Esophagus muscularis mucosa (tissue), 4 donors: ENCODE data around the gene ABTB2. TPM values are rescaled to one million over a fixed set of nuclear protein-coding genes. Genes with fewer than 3 reads are reported as not detected.

ENCODE experiments used
- DNase-seq: peaks from one replicate; pipeline ENCODE4 v3.0.0-alpha.2; 2017; ENCODE audit errors: extremely low spot score
- H3K27ac ChIP-seq, 4 donors: fragments of 200-600 bp; sonication (generic); replicated peaks in 1 of 4; 1 replicate in 3 of 4; 2 replicates in 1 of 4; pipeline ENCODE4 v1.5.1; 2016 to 2019; ENCODE audit warnings: mild to moderate bottlenecking in 1 of 4
- H3K27me3 ChIP-seq, 4 donors: fragments of 200-600 bp; sonication (generic); one replicate each; pipeline versions ENCODE4 v1.5.1 to v1.6.0; 2016 to 2019
- H3K36me3 ChIP-seq, 4 donors: fragments of 200-600 bp; sonication (generic); one replicate each; pipeline ENCODE4 v1.5.1; 2016 to 2019
- H3K4me1 ChIP-seq, 4 donors: fragments of 200-600 bp; sonication (generic); one replicate each; pipeline ENCODE4 v1.5.1; 2016 to 2019
- H3K4me3 ChIP-seq, 4 donors: fragments of 200-600 bp; sonication (generic); 1 replicate in 2 of 4; 2 replicates in 2 of 4; pipeline ENCODE4 v1.5.1; 2016 to 2019; ENCODE audit warnings: mild to moderate bottlenecking in 4 of 4, moderate library complexity in 1 of 4
- H3K9me3 ChIP-seq, 4 donors: fragments of 200-600 bp; sonication (generic); 1 replicate in 3 of 4; 2 replicates in 1 of 4; pipeline ENCODE4 v1.5.1; 2016 to 2019
- EP300 ChIP-seq: sonication (generic); formaldehyde crosslinking; IDR thresholded peaks from one replicate; pipeline ENCODE4 v1.6.1; 2017; ENCODE audit warnings: antibody characterized with exemption
- POLR2A ChIP-seq: fragments of 450-650 bp; IDR thresholded peaks from one replicate; pipeline ENCODE4 v1.6.1; 2017; ENCODE audit warnings: antibody characterized with exemption, moderate library complexity, mild to moderate bottlenecking, low read depth
- POLR2AphosphoS5 ChIP-seq, 2 donors: sonication (generic); formaldehyde crosslinking; IDR thresholded peaks; one replicate each; pipeline ENCODE4 v1.6.1; 2017; ENCODE audit warnings: antibody characterized with exemption in 2 of 2
- WGBS: methylation state at CpG from one replicate; pipeline ENCODE4 v1.1.5; 2018; 5-methylcytosine and 5-hydroxymethylcytosine counted together
- intact Hi-C: fragments of 100-400 bp; cut with DNase I; formaldehyde crosslinking; loops from one replicate; pipeline ENCODE4 v1.15.1; 2023
- total RNA-seq, 4 donors: library from RNA; depleted of rRNA; stranded (reverse); fragments of >200 nt; gene quantifications; one replicate each; pipeline versions ENCODE4 v1.1.0 to v1.2.1, GENCODE V29; 2016
- TF ChIP-seq, protein P1 (sequence below), 3 experiments: fragments of 200-600 bp in 2 of 3; fragments of 450-650 bp in 1 of 3; sonication (generic) in 2 of 3; IDR thresholded peaks; one replicate each; pipeline ENCODE4 v1.5.1; 2017 to 2019; ENCODE audit warnings: antibody characterized with exemption in 3 of 3, mild to moderate bottlenecking in 2 of 3, moderate library complexity in 1 of 3

The ABTB2 gene
- total RNA-seq, 4 donors from 2014 or later = 5.0 to 8.0 (median 7.2) TPM

DNA sequence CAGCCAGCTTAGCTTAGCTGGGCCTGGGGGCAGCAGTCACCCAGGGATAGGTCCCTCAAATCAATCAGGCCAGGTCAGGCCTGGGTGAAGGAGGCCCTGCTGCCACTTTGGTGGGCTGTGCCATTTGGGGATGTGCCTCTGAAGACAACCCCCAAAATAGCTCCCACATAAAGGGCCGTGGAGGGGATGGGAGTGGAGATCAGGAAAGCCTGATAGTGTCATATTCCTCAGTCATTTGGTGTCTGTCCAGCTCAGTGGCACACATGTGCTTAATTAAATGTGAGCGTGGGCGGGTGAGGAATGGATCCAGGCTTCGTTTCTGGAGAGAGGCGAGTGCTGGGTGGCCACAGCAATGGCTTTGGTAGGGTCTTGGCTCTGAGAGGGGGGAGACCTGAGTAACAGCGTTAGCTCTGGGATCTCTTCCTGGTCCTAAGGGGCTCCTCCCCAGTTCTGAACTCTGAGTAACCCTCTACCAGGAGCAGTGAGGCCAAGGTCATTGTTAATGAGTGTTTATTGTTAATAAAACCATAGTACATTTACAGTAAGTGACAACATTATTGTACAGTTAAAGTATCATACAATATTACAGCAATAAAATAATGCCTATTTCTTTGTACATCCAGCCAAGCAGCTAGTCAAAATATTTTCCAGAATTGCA, 207.2 kb downstream of the ABTB2 start:
- no peak for TF ChIP-seq POLR2A
- TF ChIP-seq POLR2AphosphoS5 (IDR thresholded peaks at IDR 0.05) = no peak
- TF ChIP-seq, protein P1, sequence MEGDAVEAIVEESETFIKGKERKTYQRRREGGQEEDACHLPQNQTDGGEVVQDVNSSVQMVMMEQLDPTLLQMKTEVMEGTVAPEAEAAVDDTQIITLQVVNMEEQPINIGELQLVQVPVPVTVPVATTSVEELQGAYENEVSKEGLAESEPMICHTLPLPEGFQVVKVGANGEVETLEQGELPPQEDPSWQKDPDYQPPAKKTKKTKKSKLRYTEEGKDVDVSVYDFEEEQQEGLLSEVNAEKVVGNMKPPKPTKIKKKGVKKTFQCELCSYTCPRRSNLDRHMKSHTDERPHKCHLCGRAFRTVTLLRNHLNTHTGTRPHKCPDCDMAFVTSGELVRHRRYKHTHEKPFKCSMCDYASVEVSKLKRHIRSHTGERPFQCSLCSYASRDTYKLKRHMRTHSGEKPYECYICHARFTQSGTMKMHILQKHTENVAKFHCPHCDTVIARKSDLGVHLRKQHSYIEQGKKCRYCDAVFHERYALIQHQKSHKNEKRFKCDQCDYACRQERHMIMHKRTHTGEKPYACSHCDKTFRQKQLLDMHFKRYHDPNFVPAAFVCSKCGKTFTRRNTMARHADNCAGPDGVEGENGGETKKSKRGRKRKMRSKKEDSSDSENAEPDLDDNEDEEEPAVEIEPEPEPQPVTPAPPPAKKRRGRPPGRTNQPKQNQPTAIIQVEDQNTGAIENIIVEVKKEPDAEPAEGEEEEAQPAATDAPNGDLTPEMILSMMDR (IDR thresholded peaks at IDR 0.05) = no peak
- TF ChIP-seq EP300 = no peak
- Histone ChIP-seq H3K4me3 (no peak overlapping the region), H3K27me3 (no peaks in the 10 kb centered on the region), H3K27ac (no peak overlapping the region), H3K36me3 (peaks cover 18 to 93% (median 77%) of the 10 kb centered on the region in 4 donors), H3K4me1 (peaks cover 0 to 19% (median 17%) of the 10 kb centered on the region in 4 donors), H3K9me3 (no peaks in the 10 kb centered on the region)
- WGBS = 56% methylated on average over 6 of the region's 6 CpGs
- intact Hi-C loops = no loop called here
- no peak for DNase-seq

DNA sequence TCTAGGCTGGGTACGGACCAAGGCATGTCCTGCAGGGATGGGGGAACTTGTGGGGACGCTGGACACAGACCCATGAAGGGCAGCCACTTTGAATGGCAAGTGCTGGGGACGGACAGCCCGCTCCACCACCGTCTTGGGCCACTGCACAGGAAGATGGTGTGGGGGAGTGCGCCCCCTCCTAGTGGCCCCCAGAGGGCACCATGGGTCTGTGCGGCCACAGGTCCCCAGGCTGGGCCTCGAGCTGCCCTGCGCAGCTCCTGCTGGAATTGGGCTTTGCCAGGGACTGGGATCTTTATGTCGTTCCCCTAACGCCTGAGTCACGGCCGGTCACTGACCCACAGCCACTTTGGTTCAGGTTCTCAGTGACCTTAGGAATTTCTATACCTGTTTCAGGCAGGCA, 208.0 kb downstream of the ABTB2 start:
- Histone ChIP-seq H3K27ac (no peak overlapping the region), H3K4me1 (peaks cover 0 to 10% (median 8%) of the 10 kb centered on the region in 4 donors), H3K9me3 (no peaks in the 10 kb centered on the region), H3K27me3 (no peaks in the 10 kb centered on the region), H3K36me3 (peaks cover 25 to 97% (median 84%) of the 10 kb centered on the region in 4 donors), H3K4me3 (no peak overlapping the region)
- DNase-seq = no peak
- 72% methylated on average over 9 of the region's 13 CpGs for WGBS
- TF ChIP-seq POLR2A = no peak
- TF ChIP-seq, protein P1 (IDR thresholded peaks at IDR 0.05) = peak in 2 of 3 experiments; percentile 13 to 17
- intact Hi-C loops = no loop called here

DNA sequence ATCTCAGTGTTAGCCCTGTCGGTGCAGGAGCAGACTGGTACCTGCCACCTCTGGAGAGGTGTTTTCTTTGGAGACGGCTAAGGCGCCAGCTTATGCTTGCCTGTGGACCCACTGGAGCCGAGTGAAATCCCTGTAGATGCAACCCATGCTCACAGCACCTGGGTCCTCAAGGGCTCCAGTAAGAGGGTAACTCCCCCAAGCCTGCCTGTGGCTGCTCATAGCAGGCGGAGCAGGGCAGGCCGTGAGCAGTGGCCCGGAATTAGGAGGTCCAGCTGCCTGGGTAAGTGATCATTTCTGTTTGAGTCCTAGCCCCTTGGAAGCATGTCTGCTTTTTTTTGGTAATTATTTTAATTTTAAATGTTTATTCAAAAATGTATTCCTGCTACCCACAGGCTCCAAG, 208.5 kb downstream of the ABTB2 start:
- H3K27me3 ChIP-seq = no peaks in the 10 kb centered on the region

DNA sequence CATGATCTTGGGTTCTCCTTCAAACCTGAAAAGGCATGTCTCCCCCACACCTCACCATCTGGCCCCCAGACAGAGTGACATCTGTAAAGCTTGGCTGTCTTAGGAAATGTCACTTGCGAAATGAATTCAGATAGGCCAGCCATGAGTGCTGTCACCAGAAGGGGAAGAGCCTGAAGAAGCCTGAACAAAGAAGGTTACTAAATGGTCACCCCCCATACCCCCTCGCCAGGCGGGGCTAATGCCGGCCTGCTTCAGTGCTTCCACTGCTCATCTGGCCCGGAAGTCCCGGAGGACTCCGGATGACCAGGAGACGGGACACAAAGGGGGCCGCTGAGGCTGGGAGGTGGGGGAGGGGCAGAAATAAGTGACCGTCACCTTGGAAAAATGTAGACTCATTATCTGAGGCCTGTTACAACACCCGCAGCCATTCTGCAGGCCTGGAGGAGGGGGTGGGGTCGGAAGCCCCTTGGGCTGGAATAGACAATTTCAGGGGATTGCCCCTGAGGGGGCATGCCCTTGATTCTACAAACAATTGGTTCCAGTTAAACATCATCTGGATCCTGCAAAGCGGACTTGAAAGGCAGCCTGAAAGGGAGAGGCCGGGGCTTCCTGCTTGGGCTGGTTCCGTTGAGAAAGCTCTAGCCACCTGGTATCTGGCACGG, 209.2 kb downstream of the ABTB2 start:
- 79% methylated on average over 14 of the region's 16 CpGs for WGBS
- Histone ChIP-seq H3K4me1 (no peaks in the 10 kb centered on the region), H3K27me3 (no peaks in the 10 kb centered on the region), H3K36me3 (peaks cover 37 to 100% (median 90%) of the 10 kb centered on the region in 4 donors), H3K9me3 (no peaks in the 10 kb centered on the region), H3K4me3 (no peak overlapping the region), H3K27ac (no peak overlapping the region)
- intact Hi-C loops = no loop called here
- DNase-seq = no peak
- TF ChIP-seq POLR2A (no peak), EP300 (no peak), POLR2AphosphoS5 (IDR thresholded peaks at IDR 0.05) (no peak)
- TF ChIP-seq, protein P1 (IDR thresholded peaks at IDR 0.05) = no peak

More for the DNA sequence above, 208.5 kb downstream of the ABTB2 start:
- no peak overlapping the region for H3K27ac ChIP-seq
- DNase-seq = no peak
- no peaks in the 10 kb centered on the region for H3K9me3 ChIP-seq
- intact Hi-C loops = no loop called here
- peaks cover 30 to 100% (median 87%) of the 10 kb centered on the region in 4 donors for H3K36me3 ChIP-seq
- H3K4me1 ChIP-seq = peaks cover 0 to 5% (median 3%) of the 10 kb centered on the region in 4 donors
- 94% methylated on average over 3 of the region's 7 CpGs for WGBS
- TF ChIP-seq POLR2AphosphoS5 (IDR thresholded peaks at IDR 0.05) (no peak), POLR2A (no peak), EP300 (no peak)
- TF ChIP-seq, protein P1 (IDR thresholded peaks at IDR 0.05) = no peak
- no peak overlapping the region for H3K4me3 ChIP-seq
